Measurements from ENCODE around the gene PATE1.
"Not testable (repeated sequence)": the region's sequence is repeated elsewhere in the genome, so short reads cannot be mapped to it uniquely, and the experiment has no call there.

PATE1 gene

DNA sequence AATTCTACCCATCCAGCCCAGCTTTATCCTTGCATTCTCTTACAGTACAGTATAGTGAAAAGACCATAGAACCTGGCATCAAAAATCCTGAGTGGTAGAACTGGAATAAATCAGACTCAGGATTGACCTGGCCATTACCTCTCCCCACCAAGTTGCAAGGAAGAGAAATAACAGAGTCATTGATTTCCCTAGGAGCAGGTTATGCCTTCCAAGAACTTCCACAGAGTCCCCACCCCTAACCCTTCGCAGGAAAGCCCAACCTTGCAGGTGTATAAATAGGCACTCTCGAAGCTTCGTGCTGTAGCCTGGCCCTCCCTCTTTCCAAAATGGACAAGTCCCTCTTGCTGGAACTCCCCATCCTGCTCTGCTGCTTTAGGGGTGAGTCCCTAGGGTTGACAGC is at the start of gene PATE1:
PATE1 (plus strand) TSS at position 301 of the 400 bp plus-strand sequence; CDS start at position 327, 26 bp downstream.
- no peak for DNase-seq (ENCODE audit: low spot score)

- DNase-seq (ENCODE audit: low spot score): no peak
These were observed 45.0 kb upstream of the PATE1 start for GRCh38 chr11:125701018-125701610.

GRCh38 chr11:125701858-125702621 is 44.0 kb upstream of the PATE1 start:
- no peak for DNase-seq (ENCODE audit: low spot score)

GRCh38 chr11:125704686-125705085 is 41.4 kb upstream of the PATE1 start:
- DNase-seq (ENCODE audit: low spot score): not testable (repeated sequence)

- no peak for DNase-seq (ENCODE audit: low spot score)
These were observed 25.3 kb upstream of the PATE1 start for GRCh38 chr11:125720781-125721180.

- peak; percentile 51 for DNase-seq (ENCODE audit: low spot score)
These were observed 22.0 kb upstream of the PATE1 start for GRCh38 chr11:125724125-125724524.

GRCh38 chr11:125728969-125729368 is 17.1 kb upstream of the PATE1 start:
- DNase-seq (ENCODE audit: low spot score): no peak

DNA sequence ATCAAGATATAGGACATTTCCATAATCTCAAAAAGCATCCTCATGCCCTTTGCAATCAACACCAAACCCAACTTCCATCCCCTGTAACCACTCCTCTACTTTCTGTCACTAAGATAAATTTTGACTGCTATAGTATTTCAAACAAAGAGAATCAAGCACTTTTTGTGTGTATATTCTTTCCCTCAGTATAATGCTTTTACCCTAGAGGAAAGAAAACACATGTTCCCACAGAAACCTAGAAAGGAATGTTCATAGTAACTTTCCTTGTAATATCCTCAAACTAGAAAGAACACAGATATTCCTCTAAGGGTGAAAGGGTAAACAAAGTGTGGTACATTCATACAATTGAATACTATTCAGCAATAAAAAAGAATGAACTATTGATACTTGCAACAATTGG is 5.5 kb upstream of the PATE1 start:
- DNase-seq (ENCODE audit: low spot score): no peak

DNA sequence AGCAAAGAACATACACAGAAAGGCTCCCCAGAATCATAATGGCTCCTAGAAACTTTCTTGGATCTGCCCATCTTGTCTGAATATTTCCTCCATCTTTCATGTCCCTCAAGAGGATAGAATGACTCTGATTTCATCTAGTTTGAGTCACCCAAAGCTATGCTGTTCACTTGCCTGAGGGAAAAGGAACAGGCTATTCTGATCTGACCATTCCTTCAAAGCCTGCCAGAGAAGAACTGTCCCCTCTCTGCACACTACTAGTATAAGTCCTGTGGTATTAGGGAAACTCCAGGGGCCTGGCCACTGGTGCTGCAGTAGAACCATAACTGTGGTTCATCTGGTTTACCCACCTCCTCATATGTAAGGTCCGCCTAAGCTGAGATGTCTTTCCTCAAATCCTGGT is 2.4 kb upstream of the PATE1 start:
- no peak for DNase-seq (ENCODE audit: low spot score)

DNA sequence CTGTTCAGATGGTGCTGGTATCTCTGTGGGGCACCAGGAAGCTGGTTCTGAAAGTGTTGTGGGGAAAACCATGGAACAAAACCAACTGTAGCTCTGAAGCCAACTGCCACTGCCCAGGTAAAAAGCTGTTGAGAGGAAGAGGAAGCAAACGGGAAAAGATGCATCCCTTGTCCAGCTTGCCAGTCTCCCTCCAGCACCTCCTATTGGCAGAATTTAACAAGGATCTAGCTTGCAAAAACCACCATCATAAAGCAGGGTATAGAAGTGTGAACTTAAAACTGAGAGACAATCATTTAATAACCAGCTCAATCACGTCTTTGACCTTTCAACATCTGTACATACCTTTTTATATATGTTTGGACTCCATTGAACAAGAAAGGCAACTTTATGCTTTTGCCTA is 4.5 kb downstream of the PATE1 start:
- DNase-seq (ENCODE audit: low spot score): no peak

DNA sequence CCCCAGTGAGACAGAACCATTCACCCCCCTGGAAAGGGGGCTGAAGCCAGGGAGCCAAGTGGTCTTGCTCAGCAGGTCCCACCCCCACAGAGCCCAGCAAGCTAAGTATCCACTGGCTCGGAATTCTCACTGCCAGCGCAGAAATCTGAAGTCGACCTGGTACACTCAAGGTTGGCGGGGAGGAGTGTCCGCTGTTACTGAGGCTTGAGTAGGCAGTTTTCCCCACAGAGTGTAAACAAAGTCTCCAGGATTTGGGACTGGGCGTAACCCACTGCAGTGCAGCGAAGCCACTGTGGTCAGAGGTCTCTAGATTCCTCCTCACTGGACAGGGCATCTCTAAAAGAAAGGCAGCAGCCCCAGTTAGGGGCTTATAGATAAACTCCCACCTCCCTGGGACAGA is 10.0 kb downstream of the PATE1 start:
- no peak for DNase-seq (ENCODE audit: low spot score)

- DNase-seq (ENCODE audit: low spot score): no peak
These were observed 16.4 kb downstream of the PATE1 start for GRCh38 chr11:125762445-125762844.

DNA sequence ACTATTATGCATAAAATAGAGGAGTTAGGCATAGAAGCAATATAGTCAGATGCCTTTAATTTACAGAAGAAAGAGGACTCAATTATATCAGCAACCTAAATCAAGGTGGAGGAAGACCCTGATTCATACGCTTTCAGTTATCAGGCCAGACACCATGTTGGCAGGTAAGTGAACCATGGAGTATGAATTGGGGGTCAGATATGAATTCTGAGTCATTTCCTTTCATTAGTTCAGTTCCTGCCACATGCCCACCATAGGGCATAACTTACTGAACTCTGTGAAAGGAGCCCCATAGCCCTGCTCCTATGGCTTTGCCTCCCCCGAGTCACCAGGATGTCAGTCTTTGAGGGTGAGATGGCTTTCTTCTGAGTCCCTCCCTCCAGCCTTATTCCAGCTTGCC is 17.4 kb downstream of the PATE1 start:
- DNase-seq (ENCODE audit: low spot score): no peak

DNA sequence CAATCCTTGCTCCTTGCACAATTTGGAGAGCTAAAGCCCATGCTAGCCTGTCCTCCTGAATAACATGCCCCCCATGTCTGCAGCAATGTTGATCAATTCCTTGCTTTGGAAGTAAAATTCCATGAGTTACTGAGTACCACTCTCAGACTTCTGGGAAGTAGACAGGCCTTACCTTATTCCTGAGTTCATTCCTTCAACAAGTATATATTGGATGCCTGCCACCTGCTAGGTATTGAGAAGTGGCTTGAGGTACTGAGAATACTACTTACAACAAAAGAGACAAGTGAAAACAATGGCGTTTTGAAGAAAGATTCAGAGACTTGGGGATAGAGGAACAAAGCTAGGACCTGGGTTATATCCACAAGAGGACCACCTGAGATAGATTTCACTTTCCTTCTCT is 20.2 kb downstream of the PATE1 start:
- no peak for DNase-seq (ENCODE audit: low spot score)

DNA sequence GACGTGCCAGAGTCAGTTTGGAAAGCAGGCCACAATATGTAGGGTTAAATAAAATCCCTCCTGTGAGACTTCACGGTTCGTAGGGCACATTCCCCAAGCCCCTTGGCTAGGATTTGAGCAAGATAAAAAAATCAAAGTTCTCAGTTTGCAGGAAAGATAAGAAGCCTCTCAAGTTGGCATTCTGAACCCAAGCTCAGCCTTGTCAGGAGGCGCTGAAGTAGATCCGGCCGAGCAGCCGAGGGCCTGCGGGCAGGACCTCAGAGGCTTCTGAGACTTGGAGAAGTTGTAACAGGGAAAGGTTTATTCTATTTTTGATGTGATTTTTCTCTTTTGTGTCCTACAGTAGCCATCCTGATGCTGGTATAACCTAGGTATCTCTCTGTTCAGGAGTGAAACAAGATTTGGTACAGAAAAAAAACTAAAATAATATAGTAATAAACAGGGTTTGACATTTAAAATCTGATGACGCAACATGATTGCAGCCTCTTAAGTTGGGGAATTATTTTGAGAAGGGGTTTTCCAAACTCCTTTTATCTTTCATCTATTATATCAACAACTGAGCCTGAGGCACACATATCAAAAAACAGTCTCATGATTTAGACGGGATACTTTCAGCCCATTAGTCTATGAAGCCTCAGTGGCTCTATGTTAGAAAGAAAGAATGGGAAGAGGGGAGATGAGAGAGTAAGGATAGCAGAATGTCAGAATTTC is 22.4 kb downstream of the PATE1 start:
- DNase-seq (ENCODE audit: low spot score): no peak

- DNase-seq (ENCODE audit: low spot score): no peak
These were observed 24.5 kb downstream of the PATE1 start for GRCh38 chr11:125770583-125770982.

DNA sequence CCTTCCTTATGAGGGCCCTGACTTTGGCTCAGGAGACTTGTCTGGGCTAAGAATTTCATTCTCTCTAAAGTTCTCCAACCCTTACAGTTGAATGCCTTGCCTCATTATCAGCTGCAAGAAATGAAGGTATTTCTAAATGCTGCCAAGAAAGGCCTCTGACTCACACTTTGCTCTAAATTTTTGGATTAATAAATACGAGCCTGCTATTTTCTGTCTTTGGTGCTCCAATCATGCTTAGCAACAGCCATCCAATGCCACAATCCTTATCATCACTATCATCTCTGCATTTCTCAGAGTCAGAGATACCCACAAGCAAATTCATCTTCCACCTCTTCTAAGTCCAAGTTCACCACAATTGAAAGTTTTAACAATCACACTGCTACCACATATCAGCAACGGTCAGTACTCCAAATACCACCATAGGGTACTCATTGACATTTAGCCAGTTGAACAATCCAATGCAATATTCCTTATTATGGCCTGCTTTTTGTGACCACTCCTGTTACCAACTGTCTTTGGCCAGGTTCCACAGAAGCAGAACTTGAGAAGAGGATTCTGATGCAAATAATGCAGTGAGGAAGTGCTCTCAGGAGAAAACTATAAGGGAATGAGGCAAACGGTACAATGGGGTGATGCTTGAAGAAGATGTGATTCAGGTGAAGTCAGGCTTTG is 26.9 kb downstream of the PATE1 start:
- no peak for DNase-seq (ENCODE audit: low spot score)

GRCh38 chr11:125773516-125773915 is 27.4 kb downstream of the PATE1 start:
- DNase-seq (ENCODE audit: low spot score): no peak

DNA sequence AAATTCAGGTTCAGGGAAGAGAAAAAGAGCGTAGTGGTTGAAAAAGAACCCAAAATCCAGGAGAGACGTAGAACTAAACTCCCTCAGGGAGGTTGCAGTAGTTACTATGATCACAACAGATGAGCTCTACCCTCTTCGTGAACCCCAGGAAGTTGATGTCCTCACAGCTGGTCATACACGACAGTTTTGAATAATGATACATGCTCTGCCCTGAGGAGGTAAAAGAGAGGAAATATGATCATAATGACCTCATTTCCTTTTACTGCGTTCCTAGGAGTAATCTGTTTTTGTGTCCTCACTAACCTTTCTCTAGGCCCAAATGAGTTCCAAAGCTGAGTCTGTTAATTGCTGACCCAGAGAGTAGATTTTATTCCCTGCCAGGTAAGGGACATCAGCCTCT is 31.2 kb downstream of the PATE1 start:
- no peak for DNase-seq (ENCODE audit: low spot score)

DNA sequence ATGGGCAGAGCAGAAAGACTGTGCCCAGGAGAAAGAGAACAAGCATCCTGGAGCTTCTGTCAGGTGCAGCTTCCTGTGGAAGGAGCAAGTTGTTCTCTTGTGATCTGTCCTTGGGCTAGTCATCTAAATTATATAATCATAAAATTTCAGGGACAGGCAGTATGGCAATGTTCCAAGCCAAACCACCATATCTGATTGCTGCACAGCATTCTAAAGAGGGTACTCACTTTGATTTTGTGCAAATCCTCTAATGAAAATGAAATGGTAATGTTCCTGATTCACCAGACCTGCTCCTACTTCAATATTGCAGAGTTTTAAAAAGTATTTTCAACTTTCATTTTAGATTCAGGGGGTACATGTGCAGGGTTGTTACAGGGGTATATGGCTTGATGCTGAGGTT is 32.6 kb downstream of the PATE1 start, which contains the start of gene PATE2:
PATE2 (minus strand) TSS at position 101 of the 400 bp plus-strand sequence; CDS start at position 46, 55 bp downstream.
- DNase-seq (ENCODE audit: low spot score): no peak

DNA sequence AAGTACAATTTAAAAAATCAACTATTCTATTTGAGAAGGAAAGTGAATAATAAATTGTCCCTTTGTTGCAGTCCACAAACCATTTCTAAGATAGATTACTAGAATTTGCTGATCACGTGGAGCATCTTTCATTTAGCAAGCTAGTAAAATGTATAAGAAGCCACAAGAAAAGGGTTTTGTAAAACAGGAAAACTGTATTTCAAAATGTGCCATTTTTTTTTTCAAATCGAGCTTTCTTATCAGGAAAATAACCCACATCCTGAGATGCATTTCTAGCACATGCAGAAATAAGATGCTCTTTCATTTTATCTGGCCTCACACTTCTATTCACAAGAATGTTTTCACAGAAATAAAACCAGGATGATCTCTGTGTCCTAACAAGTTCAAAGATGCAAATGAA is 38.6 kb downstream of the PATE1 start:
- no peak for DNase-seq (ENCODE audit: low spot score)

GRCh38 chr11:125787827-125788226 is 41.7 kb downstream of the PATE1 start, which contains the start of gene PATE3:
Gene PATE3, plus strand, starts transcription at chr11:125788127. Its CDS starts 25 bp downstream, at chr11:125788152.
- DNase-seq (ENCODE audit: low spot score): no peak

All from SW480 (cell line).